Fibroblast of lung (primary cell): ENCODE data around the gene NHERF2.

Source experiments
- CTCF ChIP-seq, 2 donors: IDR thresholded peaks in 1 of 2; conservative IDR thresholded peaks in 1 of 2; 1 replicate in 1 of 2; 2 replicates in 1 of 2; pipeline ENCODE4 v1.5.1; 2011 to 2012; ENCODE audit warnings: low read length in 2 of 2, control low read depth in 1 of 2, inconsistent platforms in 1 of 2, low read depth in 1 of 2, mild to moderate bottlenecking in 1 of 2
- EZH2 ChIP-seq: IDR thresholded peaks from 2 replicates; pipeline ENCODE4 v1.5.1; 2012; ENCODE audit warnings: low read length, control low read depth, mild to moderate bottlenecking; ENCODE audit errors: missing control alignments

DNA sequence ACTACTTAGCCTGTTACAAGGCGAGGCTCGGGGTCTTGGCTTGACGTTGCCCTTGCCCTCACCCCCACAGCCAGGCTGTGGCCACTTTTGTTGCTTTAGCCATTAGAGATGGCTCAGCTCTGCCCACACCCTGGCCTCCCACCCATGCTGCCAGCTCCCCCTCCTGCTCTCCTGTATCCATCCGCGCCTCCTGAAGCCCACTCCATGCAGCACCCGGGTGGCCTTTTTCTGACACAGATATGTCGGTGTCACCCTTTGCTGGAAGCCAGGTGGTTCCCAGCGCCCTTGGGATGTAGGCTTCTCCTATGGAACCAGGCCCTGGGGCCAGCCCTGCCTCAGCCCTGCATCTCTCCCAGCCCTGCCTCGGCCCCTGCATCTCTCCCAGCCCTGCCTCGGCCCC lies 30.7 kb downstream of the NHERF2 start:
- no peak for TF ChIP-seq CTCF (conservative IDR thresholded peaks at IDR 0.05 in 1 of 2, IDR thresholded peaks at IDR 0.05 in 1 of 2; ENCODE audit: low read depth in 1 of 2, low read length in 2 of 2)
- no peak for TF ChIP-seq EZH2
